Measurements from ENCODE around the gene SLC37A1. TPM values are rescaled to one million over a fixed set of nuclear protein-coding genes. Genes with fewer than 3 reads are reported as not detected.

The SLC37A1 gene
- total and polyA plus RNA-seq, 12 donors, result 1.8 to 13.2 (median 5.5) TPM

DNA sequence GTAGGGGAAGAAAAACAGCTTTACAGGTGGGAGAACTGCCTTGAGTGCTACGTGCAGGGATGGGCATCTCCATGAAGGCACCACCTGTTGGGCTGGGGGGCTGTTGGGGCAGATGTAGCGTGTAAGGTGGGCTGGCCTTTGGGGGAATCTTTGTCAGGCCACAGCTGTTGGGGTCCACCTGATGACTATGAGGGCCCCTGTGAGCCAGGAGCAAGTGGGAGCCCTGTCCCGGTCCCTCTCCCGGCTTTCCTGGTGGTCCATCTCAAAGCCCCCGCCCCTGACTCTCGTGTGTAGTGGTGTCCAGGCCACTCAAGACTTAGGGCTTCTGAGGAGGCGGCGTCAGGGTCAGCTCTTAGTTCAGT lies 13.5 kb downstream of the SLC37A1 start:
- ATAC-seq, result no peak
- DNase-seq, result no peak
- Histone ChIP-seq H3K27ac (peak overlapping the region in 9 of 10 donors; percentile 2 to 90 (median 68)), H3K27me3 (no peaks in the 10 kb centered on the region), H3K4me1 (peaks cover 4 to 53% (median 44%) of the 10 kb centered on the region in 9 donors), H3K36me3 (peaks cover 0 to 54% (median 0%) of the 10 kb centered on the region in 9 donors), H3K9me3 (no peaks in the 10 kb centered on the region), H3K4me3 (no peak overlapping the region)
- TF ChIP-seq, protein P1, sequence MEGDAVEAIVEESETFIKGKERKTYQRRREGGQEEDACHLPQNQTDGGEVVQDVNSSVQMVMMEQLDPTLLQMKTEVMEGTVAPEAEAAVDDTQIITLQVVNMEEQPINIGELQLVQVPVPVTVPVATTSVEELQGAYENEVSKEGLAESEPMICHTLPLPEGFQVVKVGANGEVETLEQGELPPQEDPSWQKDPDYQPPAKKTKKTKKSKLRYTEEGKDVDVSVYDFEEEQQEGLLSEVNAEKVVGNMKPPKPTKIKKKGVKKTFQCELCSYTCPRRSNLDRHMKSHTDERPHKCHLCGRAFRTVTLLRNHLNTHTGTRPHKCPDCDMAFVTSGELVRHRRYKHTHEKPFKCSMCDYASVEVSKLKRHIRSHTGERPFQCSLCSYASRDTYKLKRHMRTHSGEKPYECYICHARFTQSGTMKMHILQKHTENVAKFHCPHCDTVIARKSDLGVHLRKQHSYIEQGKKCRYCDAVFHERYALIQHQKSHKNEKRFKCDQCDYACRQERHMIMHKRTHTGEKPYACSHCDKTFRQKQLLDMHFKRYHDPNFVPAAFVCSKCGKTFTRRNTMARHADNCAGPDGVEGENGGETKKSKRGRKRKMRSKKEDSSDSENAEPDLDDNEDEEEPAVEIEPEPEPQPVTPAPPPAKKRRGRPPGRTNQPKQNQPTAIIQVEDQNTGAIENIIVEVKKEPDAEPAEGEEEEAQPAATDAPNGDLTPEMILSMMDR (IDR thresholded peaks at IDR 0.05), result no peak
- whole genome bisulfite sequencing, 2 donors, result 95 to 97% methylated on average over 8 of the region's 8 CpGs
- intact Hi-C loops (cut with DNase I), result no loop called here

DNA sequence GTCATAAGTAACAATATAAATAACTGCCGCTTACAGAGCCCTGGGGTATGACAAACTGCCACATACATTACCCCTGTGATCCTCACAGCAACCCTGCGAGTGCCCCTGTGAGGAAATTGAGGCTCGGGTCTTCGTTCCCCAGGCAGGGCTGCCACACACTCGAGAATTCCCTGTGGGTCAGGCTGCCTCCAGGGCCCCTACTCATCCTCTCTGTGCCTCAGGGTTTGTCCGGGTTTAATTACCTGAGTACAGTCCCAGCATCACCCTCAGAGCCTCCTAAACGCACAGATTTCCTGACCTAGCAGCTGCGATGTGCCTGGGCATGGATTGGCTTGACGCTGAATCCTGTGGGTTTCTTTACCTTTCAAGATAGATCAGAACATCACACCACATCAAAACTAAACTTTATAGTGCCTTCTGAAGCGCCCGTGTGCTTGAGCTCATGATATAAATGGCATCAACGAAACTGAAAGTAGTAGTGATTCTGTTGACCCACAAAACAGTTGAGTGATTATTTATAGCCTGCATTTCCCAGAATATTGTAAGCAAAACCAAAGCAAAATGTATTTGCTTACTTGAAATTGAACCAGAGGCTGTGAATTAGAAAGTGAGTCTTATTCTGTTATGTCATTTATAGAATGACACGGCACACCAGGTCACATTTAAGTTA lies 14.0 kb downstream of the SLC37A1 start:
- intact Hi-C loops (cut with DNase I), result loop anchor here in 1 of 10 donors (1.0 kb wide), 1 partner anchor 31 kb away; the partner anchor contains the start of gene RSPH1
- Histone ChIP-seq H3K27me3 (no peaks in the 10 kb centered on the region), H3K36me3 (peaks cover 0 to 49% (median 0%) of the 10 kb centered on the region in 9 donors), H3K4me3 (peak overlapping the region in 7 of 10 donors; percentile 10 to 31 (median 14)), H3K4me1 (peaks cover 4 to 58% (median 49%) of the 10 kb centered on the region in 9 donors), H3K27ac (peak overlapping the region in 9 of 10 donors; percentile 2 to 90 (median 68)), H3K9me3 (no peaks in the 10 kb centered on the region)
- TF ChIP-seq, protein P1 (IDR thresholded peaks at IDR 0.05), result no peak
- ATAC-seq, result peak in 1 of 8 donors; percentile 37
- WGBS, 2 donors, result 64 to 70% methylated on average over 13 of the region's 13 CpGs
- no peak for DNase-seq

DNA sequence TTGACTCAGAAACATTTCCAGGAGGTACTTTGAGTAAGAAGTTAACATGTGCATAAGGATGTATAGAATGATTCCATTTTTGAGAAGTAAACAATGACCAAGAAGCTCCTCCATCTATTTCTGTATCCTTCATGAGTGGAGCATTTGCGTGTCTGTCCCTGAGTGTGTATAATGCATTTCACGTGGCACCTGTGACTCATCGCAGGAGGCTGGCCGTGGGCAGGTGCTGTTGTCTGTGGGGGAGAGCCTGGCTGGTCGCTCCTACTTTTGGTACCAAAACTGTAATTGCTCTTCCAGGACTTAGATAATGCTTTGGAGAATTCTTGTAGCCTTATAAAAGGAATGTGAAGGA lies 16.5 kb downstream of the SLC37A1 start:
- Histone ChIP-seq H3K4me1 (peaks cover 4 to 66% (median 43%) of the 10 kb centered on the region in 9 donors), H3K36me3 (peaks cover 0 to 40% (median 0%) of the 10 kb centered on the region in 9 donors), H3K27ac (no peak overlapping the region), H3K9me3 (no peaks in the 10 kb centered on the region), H3K4me3 (no peak overlapping the region), H3K27me3 (no peaks in the 10 kb centered on the region)
- 95% methylated on average over 5 of the region's 5 CpGs for whole genome bisulfite sequencing, 2 donors
- intact Hi-C loops (cut with DNase I), result no loop called here
- DNase-seq (no peak), ATAC-seq (no peak)
- TF ChIP-seq, protein P1 (IDR thresholded peaks at IDR 0.05), result no peak

DNA sequence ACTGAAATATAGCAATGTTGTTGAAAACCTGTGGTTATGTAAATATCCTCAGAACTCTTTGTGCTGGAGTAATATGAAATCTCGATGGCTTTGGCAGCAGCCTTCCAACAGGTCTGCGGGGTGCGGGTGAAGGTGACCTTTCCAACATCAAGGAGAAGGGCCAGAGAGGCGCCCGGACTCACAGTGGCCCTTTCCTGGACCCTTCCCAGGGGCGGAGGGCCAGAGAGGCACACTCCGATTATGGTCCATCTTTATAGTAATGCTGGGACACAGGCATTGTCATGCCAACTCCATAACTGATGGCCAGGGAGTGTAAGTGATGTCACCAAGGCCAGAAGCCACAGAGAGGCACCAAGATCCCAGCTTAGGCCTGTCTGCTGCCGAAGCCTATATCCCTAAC lies 18.1 kb downstream of the SLC37A1 start:
- Histone ChIP-seq H3K36me3 (peaks cover 0 to 47% (median 0%) of the 10 kb centered on the region in 9 donors), H3K4me1 (peaks cover 0 to 56% (median 29%) of the 10 kb centered on the region in 9 donors), H3K9me3 (no peaks in the 10 kb centered on the region), H3K27me3 (no peaks in the 10 kb centered on the region), H3K27ac (no peak overlapping the region), H3K4me3 (no peak overlapping the region)
- DNase-seq, result no peak
- intact Hi-C loops (cut with DNase I), result no loop called here
- WGBS, 2 donors, result 88 to 89% methylated on average over 8 of the region's 8 CpGs
- ATAC-seq, result no peak
- TF ChIP-seq, protein P1 (IDR thresholded peaks at IDR 0.05), result no peak
